GM12878 (cell line): Measurements from ENCODE around the gene PKDREJ. TPM values are rescaled to one million over a fixed set of nuclear protein-coding genes. Genes with fewer than 3 reads are reported as not detected.

ENCODE experiments used
- CBFB ChIP-seq: IDR thresholded peaks from 2 replicates; pipeline ENCODE4 v1.6.1; 2016; ENCODE audit warnings: antibody characterized with exemption, low read depth
- FOXK2 ChIP-seq: fragments of 450-650 bp; IDR thresholded peaks from 2 replicates; pipeline ENCODE4 v1.6.1; 2017; ENCODE audit warnings: mild to moderate bottlenecking, moderate library complexity
- KLF5 ChIP-seq: fragments of 450-650 bp; IDR thresholded peaks from 2 replicates; pipeline ENCODE4 v1.6.1; 2014; ENCODE audit warnings: mild to moderate bottlenecking; ENCODE audit not compliant: partially characterized antibody
- RELA ChIP-seq: fragments of 450-650 bp; IDR thresholded peaks from 2 replicates; pipeline ENCODE4 v1.8.0; 2014; ENCODE audit warnings: borderline replicate concordance; ENCODE audit not compliant: partially characterized antibody
- TCF3 ChIP-seq: IDR thresholded peaks from 2 replicates; pipeline ENCODE4 v1.6.1; 2012; ENCODE audit warnings: low read depth, mild to moderate bottlenecking, low read length, borderline replicate concordance; ENCODE audit not compliant: insufficient read depth
- polyA plus RNA-seq, 11 experiments: library from polyadenylated mRNA; depleted of rRNA in 4 of 11; unstranded in 6 of 11; stranded (reverse) in 5 of 11; fragments of >200 nt; fragmentation: Nextera tagmentation in 4 of 11; fragmentation: Illumina TruSeq in 1 of 11; extraction: Ambion mirVana in 4 of 11; extraction: Trizol in 1 of 11; gene quantifications; 1 replicate in 1 of 11; 2 replicates in 10 of 11; pipeline versions ENCODE4 v1.2.1 to v1.2.3, GENCODE V29; 2011 to 2016; ENCODE audit warnings: inconsistent platforms in 2 of 11, missing spikeins in 2 of 11, low read depth in 1 of 11
- total RNA-seq, 4 experiments: library from RNA; depleted of rRNA in 3 of 4; stranded (reverse); fragments of >200 nt in 3 of 4; fragmentation: Illumina TruSeq in 1 of 4; extraction: Trizol in 1 of 4; gene quantifications; 2 replicates each; pipeline versions ENCODE4 v1.2.1 to v1.2.3, GENCODE V29; 2013 to 2021
- TF ChIP-seq, protein P1 (sequence below): fragments of 450-650 bp; IDR thresholded peaks from 2 replicates; pipeline ENCODE4 v1.6.1; 2016; ENCODE audit warnings: mild to moderate bottlenecking, moderate library complexity, borderline replicate concordance
- TF ChIP-seq, protein P2 (sequence below): fragments of 450-650 bp; formaldehyde crosslinking; IDR thresholded peaks from 2 replicates; pipeline ENCODE4 v1.4.0; 2022; ENCODE audit warnings: mild to moderate bottlenecking, moderate library complexity
- TF ChIP-seq, protein P3 (sequence below): IDR thresholded peaks from 2 replicates; pipeline ENCODE4 v1.6.1; 2011; ENCODE audit warnings: low read depth, low read length, improper control_type of control experiment, borderline replicate concordance

The PKDREJ gene
- total and polyA plus RNA-seq, 10 of the 15 experiments (the other 5 are each of a cell fraction or from before 2014, with no cell fraction given): 0.02 to 0.03 TPM; not detected in 8

DNA sequence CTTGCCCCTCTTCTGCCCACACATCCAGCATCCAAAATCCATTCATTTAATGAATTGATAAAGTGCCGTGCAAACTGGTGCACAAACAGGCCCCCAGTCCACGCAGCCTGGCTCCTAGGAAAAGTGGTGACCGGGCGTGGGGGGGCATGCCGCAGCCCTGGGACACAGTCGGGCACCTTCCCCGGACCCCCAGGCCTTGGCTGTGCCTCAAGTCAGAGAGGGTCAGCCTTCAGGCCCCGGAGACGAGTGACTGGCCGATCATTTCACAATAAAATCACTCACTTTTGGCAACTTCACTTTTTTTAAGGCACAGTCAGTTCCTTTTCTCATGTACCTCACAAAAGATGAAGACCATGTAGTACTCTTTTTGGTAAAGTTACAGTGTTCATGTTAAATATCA is 21.1 kb downstream of the PKDREJ start (continued):
- TF ChIP-seq, protein P1, sequence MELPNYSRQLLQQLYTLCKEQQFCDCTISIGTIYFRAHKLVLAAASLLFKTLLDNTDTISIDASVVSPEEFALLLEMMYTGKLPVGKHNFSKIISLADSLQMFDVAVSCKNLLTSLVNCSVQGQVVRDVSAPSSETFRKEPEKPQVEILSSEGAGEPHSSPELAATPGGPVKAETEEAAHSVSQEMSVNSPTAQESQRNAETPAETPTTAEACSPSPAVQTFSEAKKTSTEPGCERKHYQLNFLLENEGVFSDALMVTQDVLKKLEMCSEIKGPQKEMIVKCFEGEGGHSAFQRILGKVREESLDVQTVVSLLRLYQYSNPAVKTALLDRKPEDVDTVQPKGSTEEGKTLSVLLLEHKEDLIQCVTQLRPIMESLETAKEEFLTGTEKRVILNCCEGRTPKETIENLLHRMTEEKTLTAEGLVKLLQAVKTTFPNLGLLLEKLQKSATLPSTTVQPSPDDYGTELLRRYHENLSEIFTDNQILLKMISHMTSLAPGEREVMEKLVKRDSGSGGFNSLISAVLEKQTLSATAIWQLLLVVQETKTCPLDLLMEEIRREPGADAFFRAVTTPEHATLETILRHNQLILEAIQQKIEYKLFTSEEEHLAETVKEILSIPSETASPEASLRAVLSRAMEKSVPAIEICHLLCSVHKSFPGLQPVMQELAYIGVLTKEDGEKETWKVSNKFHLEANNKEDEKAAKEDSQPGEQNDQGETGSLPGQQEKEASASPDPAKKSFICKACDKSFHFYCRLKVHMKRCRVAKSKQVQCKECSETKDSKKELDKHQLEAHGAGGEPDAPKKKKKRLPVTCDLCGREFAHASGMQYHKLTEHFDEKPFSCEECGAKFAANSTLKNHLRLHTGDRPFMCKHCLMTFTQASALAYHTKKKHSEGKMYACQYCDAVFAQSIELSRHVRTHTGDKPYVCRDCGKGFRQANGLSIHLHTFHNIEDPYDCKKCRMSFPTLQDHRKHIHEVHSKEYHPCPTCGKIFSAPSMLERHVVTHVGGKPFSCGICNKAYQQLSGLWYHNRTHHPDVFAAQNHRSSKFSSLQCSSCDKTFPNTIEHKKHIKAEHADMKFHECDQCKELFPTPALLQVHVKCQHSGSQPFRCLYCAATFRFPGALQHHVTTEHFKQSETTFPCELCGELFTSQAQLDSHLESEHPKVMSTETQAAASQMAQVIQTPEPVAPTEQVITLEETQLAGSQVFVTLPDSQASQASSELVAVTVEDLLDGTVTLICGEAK: no peak
- TF ChIP-seq TCF3: no peak
- TF ChIP-seq FOXK2: no peak
- TF ChIP-seq RELA: no peak
- TF ChIP-seq, protein P2, sequence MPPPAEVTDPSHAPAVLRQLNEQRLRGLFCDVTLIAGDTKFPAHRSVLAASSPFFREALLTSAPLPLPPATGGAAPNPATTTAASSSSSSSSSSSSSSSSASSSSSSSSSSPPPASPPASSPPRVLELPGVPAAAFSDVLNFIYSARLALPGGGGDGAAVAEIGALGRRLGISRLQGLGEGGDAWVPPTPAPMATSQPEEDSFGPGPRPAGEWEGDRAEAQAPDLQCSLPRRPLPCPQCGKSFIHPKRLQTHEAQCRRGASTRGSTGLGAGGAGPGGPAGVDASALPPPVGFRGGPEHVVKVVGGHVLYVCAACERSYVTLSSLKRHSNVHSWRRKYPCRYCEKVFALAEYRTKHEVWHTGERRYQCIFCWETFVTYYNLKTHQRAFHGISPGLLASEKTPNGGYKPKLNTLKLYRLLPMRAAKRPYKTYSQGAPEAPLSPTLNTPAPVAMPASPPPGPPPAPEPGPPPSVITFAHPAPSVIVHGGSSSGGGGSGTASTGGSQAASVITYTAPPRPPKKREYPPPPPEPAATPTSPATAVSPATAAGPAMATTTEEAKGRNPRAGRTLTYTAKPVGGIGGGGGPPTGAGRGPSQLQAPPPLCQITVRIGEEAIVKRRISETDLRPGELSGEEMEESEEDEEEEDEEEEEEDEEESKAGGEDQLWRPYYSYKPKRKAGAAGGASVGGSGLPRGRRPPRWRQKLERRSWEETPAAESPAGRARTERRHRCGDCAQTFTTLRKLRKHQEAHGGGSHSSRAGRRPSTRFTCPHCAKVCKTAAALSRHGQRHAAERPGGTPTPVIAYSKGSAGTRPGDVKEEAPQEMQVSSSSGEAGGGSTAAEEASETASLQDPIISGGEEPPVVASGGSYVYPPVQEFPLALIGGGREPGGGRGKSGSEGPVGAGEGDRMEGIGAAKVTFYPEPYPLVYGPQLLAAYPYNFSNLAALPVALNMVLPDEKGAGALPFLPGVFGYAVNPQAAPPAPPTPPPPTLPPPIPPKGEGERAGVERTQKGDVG (CRISPR knock-in tag): no peak
- TF ChIP-seq CBFB: no peak
- no peak for TF ChIP-seq KLF5
- TF ChIP-seq, protein P3, sequence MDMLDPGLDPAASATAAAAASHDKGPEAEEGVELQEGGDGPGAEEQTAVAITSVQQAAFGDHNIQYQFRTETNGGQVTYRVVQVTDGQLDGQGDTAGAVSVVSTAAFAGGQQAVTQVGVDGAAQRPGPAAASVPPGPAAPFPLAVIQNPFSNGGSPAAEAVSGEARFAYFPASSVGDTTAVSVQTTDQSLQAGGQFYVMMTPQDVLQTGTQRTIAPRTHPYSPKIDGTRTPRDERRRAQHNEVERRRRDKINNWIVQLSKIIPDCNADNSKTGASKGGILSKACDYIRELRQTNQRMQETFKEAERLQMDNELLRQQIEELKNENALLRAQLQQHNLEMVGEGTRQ: no peak
